DMS 273 (cell line): ENCODE data around the gene EXOC6B.
"Not testable (repeated sequence)": the region's sequence is repeated elsewhere in the genome, so short reads cannot be mapped to it uniquely, and the experiment has no call there.

ENCODE experiments used
- DNase-seq: peaks from one replicate; lab custom pipeline; 2025; ENCODE audit not compliant: unreplicated experiment; lab: John Stamatoyannopoulos, UW

EXOC6B gene

GRCh38 chr2:72555943-72556342 is 269.9 kb downstream of the EXOC6B start:
- DNase-seq = no peak

DNA sequence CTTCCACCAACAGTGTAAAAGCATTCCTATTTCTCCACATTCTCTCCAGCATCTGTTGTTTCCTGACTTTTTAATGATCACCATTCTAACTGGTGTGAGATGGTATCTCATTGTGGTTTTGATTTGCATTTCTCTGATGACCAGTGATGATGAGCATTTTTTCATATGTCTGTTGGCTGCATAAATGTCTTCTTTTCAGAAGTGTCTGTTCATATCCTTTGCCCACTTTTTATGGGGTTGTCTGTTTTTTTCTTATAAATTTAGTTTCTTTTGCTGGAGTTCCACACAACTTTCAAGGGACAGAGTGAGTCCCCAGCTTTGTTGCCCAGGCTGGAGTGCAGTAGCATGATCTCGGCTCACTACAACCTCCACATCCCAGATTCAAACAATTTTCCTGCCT is 270.5 kb downstream of the EXOC6B start:
- DNase-seq = not testable (repeated sequence)

GRCh38 chr2:72554910-72555309 is 270.9 kb downstream of the EXOC6B start:
- DNase-seq = not testable (repeated sequence)

DNA sequence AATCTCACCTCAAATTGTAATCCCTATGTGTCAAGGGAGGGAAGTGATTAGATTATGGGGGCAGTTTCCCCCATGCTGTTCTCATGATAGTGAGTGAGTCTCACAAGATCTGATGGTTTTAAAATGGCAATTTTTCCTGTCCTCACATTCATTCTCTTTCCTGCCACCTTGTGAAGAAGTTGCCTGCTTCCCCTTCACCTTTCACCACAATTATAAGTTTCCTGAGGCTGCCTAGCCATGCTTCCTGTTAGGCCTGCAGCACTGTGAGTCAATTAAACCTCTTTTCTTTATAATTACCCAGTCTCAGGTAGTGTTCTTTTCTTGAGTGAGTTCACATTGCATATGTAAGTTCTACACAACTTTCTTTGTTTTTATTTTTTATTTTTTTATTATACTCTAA is 271.5 kb downstream of the EXOC6B start:
- DNase-seq = no peak

DNA sequence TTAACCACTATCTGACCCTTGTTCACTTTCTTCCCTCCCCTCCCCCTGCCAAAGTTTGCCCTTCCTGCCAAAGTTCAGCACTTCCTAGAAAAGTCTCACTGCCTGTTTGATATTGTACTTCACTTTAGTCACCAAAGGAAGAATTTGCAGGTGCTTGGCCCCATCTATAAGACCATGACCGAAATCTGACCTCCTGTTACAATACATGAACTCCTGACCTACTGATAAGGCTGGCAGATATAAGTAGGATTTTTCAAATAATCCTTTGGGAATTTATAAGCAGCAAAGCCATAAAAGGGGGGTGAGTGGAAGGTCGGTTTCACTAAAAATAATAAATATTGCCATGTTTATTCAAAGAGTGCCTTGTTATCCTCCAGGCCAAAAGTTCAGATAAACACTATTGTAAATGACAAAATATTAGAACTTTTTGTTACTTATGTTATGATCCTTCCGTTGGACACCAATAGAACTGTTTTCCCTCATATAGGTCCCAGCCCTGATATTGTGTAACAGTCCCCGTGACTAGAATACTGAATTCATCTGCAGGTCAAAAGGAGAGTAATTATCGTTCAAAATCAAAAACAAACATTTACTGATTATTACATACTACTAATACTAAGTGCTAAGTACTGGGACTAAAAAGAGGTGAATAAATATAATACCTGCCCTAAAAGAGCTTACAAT is 277.6 kb downstream of the EXOC6B start:
- DNase-seq = no peak

DNA sequence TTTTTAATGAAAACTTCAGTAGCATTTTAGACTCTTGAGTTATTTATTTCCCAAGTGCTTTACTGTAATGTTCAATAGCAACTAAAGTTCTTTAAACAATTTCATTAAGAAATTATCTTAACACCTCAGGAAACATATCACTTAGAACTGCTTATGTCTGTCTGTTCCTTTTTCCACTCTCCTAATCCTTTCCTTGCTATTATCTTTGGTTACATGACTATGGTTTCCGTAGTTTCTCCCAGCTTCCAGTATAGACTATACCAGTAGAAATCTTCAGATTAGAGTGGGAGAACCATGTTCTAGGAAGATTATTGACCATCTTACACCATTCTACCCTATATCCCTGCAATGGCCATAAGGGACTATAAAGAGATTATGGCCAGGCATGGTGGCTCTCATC is 280.0 kb downstream of the EXOC6B start:
- DNase-seq = no peak

DNA sequence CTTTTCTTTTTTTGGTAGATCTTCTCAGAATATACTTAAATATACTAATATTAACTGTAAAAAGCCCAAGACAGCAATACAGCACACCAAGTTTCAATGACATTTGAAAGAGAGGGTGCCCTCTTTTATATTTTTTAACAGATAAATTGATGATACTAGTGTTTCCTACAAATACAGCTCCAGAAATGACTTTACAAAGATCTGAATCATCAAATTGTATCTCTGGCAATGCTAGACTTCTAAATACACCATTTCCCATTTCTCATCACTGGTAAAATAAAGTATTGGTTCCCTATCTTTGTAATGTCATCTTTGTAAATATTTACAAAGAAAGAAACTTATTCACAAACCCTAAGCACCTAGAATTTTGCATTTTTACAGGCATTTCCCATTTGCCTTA is 281.3 kb downstream of the EXOC6B start:
- no peak for DNase-seq

DNA sequence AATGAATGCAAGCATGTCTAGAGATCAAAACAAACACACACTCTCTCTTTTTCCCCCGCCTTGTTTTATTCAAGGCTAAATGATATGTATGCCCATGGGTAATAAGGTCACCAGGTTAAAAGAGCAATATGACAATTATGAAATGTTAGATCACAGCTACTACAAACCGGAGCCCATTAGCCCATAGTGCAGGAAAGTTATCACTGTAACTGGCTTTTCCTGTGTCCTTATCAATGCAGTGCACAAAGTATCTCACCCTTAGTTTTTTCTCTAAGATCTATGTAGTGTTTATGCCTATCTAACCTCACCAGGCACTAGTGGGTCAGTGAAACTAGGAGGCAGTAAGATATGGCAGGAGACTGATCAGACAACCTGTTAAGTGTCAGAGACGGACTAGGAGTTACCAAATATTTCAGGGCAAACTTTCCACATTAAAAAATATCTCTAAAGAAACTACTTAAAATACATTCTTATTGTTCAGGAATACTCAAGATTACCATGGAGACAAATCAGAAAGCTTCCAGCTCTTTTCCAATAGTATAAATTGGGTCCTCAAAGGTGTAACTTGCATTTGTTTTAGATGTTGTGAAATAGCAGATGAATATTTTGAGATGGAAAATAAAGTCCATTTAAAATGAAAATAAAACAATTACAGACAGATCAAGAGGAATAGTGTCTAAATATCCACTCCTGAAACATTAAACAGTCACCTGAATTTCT is 282.2 kb downstream of the EXOC6B start:
- DNase-seq = no peak

DNA sequence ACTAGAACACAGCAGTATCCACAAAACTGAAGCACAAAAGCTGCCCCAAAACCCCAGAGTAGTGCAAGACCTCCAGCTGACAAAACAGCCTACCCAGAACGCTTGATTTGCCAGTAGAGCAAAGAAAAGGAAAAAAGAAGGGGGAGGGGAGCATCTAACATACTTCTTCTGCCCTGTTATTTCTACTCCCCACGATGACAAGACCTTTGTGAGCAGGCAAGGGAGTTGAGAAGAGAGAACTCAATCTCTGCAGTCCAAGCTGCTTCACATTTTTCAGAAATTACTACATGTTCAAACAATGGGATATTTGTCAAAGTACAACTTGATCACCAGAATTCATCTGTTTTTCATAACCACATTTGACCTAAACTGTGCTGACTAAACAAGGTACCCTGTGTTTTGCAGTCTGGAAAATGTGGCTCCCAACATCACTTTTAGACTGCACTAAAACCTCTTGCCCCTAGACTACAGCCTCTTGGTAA is 286.7 kb downstream of the EXOC6B start:
- no peak for DNase-seq

GRCh38 chr2:72538486-72538885 is 287.3 kb downstream of the EXOC6B start:
- DNase-seq = no peak

GRCh38 chr2:72535586-72535985 is 290.2 kb downstream of the EXOC6B start:
- not testable (repeated sequence) for DNase-seq

GRCh38 chr2:72533765-72534164 is 292.1 kb downstream of the EXOC6B start:
- DNase-seq = no peak

DNA sequence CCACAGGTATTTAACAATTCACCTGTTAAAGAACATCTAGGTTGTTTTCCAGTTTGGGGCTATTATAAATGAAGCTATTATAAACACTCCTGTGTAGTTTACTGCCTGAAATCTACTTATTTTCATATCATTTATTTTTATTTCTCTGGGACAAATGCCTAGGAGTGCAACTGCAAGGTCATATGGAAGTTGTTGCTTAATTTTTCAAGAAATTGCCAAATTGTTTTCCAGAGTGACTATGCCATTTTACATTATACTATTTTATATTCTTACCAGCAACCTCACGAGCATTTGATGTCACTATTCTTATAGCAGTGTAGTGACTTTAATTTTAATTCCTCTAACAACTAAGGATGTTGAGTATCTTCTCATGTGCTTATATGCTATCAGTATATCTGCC is 298.4 kb downstream of the EXOC6B start:
- no peak for DNase-seq

- DNase-seq = no peak
Observed at GRCh38 chr2:72526623-72527022, 299.2 kb downstream of the EXOC6B start.

GRCh38 chr2:72524071-72524470 is 301.8 kb downstream of the EXOC6B start:
- peak; percentile 58 for DNase-seq

GRCh38 chr2:72515696-72516095 is 310.1 kb downstream of the EXOC6B start:
- DNase-seq = no peak

DNA sequence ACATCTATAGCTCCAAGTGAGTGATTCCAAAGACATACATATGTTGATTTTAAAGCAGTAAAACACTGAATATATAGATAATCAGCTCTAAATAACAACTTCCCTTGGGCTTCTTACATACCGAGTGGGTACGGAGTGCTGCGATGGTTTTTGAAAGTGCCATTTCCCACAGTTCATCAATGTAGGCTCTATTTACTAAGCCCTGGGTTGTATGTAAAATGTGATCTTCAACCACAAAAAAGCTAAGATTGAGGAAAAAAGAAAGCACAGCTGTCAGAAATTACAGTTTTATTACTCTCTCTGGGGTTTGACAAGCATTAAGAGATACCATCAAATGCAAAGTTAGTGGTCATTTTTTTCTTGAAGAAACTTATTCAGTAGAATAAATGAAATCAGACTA is 312.8 kb downstream of the EXOC6B start:
- no peak for DNase-seq

- no peak for DNase-seq
Observed at GRCh38 chr2:72512376-72512775, 313.5 kb downstream of the EXOC6B start.

- no peak for DNase-seq
Observed at GRCh38 chr2:72511906-72512305, 313.9 kb downstream of the EXOC6B start.

GRCh38 chr2:72497763-72498162 is 328.1 kb downstream of the EXOC6B start:
- no peak for DNase-seq

DNA sequence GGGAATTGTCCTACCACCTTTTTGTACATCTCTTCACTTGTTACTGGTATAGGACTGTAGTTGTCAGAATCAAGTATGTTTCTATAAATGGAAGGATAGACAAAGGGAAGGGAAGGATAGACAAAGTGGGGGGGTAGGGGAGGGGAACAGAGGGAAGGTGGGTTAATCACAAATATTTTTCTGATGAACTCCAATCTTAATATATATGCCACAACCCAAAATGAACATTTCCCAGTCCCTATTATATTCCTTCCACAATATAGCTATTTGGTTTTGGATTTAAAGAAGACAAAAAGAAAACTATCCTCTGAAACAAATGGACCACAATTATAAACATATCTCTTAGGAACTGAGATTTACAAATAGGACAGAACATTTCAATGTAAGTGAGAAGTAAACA is 329.4 kb downstream of the EXOC6B start:
- no peak for DNase-seq

DNA sequence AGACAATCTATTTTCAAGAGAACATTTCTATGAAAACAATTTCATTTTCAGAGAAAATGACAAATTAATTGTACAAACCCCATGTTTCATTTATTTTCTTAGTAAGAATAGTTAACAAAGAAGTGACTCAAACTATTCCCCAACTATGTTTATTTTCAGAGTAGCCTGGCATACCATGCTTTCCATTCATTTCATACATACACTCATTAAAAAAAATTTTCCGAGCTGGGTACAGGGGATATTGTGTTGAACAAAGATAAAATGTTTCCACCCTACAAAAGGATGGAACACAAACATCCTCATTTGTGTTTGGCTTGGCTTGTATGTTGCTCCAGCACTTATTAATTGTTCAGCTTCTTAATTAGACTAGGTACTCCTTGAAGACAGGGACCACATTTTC is 331.4 kb downstream of the EXOC6B start:
- DNase-seq = no peak

DNA sequence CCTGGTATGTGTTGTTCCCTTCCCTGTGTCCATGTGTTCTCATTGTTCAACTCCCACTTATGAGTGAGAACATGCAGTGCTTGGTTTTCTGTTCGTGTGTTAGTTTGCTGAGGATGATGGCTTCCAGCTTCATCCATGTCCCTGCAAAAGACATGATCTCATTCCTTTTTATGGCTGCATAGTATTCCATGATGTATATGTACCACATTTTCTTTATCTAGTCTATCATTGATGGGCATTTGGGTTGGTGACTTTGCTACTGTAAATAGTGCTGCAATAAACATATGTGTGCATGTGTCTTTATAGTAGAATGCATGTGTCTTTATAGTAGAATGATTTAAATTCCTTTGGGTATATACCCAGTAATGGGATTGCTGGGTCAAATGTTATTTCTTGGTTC is 341.2 kb downstream of the EXOC6B start:
- not testable (repeated sequence) for DNase-seq
